Epithelial cell of proximal tubule (primary cell): ENCODE results near the gene ARL15. TPM values are rescaled to one million over a fixed set of nuclear protein-coding genes. Genes with fewer than 3 reads are reported as not detected.
"Not testable (repeated sequence)": the region's sequence is repeated elsewhere in the genome, so short reads cannot be mapped to it uniquely, and the experiment has no call there.

ENCODE experiments used
- DNase-seq: peaks from one replicate; pipeline ENCODE4 v3.0.0-alpha.2; 2011; ENCODE audit warnings: low read depth
- H3K4me3 ChIP-seq: 2 replicates; pipeline ENCODE4 v1.5.1; 2011; ENCODE audit warnings: low read depth, mild to moderate bottlenecking, low read length
- CTCF ChIP-seq: conservative IDR thresholded peaks from 2 replicates; pipeline ENCODE4 v1.5.1; 2012; ENCODE audit warnings: low read depth, mild to moderate bottlenecking, low read length
- total RNA-seq: library from RNA; depleted of rRNA; stranded (reverse); fragments of >200 nt; gene quantifications from 2 replicates; pipeline ENCODE4 v1.2.3, GENCODE V29; 2015

The ARL15 gene
- total RNA-seq, 1 donor from 2014 or later: 1.9 TPM

GRCh38 chr5:53871775-53872174 is 438.6 kb downstream of the ARL15 start:
- H3K4me3 ChIP-seq: no peak overlapping the region
- no peak for TF ChIP-seq CTCF
- DNase-seq: no peak

GRCh38 chr5:53871050-53871449 is 439.3 kb downstream of the ARL15 start:
- DNase-seq: no peak
- H3K4me3 ChIP-seq: no peak overlapping the region
- peak; percentile 30 for TF ChIP-seq CTCF

GRCh38 chr5:53858700-53859456 is 451.5 kb downstream of the ARL15 start:
- TF ChIP-seq CTCF: no peak
- DNase-seq: no peak
- H3K4me3 ChIP-seq: no peak overlapping the region

- DNase-seq: no peak
- no peak for TF ChIP-seq CTCF
- no peak overlapping the region for H3K4me3 ChIP-seq
Observed at GRCh38 chr5:53856506-53856905, 453.9 kb downstream of the ARL15 start.

- not testable (repeated sequence) for DNase-seq, H3K4me3 ChIP-seq
Observed at GRCh38 chr5:53836851-53837430, 473.4 kb downstream of the ARL15 start.

GRCh38 chr5:53834500-53834899 is 475.9 kb downstream of the ARL15 start:
- no peak for DNase-seq
- TF ChIP-seq CTCF: no peak
- no peak overlapping the region for H3K4me3 ChIP-seq

Other genes with a start within 250 kb of the ARL15 start
- gene HSPB3, start 145.1 kb upstream of the ARL15 start, total RNA-seq: not detected in 2 replicates
- 14.9 and 15.3 TPM in 2 replicates for gene SNX18, start 207.2 kb upstream of the ARL15 start, total RNA-seq